Osteoblast (primary cell): Measurements from ENCODE around the gene XG. TPM values are rescaled to one million over a fixed set of nuclear protein-coding genes. Genes with fewer than 3 reads are reported as not detected.
A peak's percentile ranks its signal among the peaks of the same experiment; 100 is the strongest.
"Not testable (repeated sequence)": the region's sequence is repeated elsewhere in the genome, so short reads cannot be mapped to it uniquely, and the experiment has no call there.

ENCODE experiments used
- DNase-seq: peaks from one replicate; pipeline ENCODE4 v3.0.0; 2011; ENCODE audit warnings: low spot score, mixed read lengths; ENCODE audit not compliant: insufficient read length; ENCODE audit errors: missing footprints
- H2AFZ ChIP-seq: 2 replicates; pipeline ENCODE4 v1.6.0; 2011; ENCODE audit warnings: mild to moderate bottlenecking, low read length
- H3K27ac ChIP-seq: 2 replicates; pipeline ENCODE4 v1.5.1; 2011; ENCODE audit warnings: mild to moderate bottlenecking, low read depth, low read length, moderate library complexity
- H3K27me3 ChIP-seq: 2 replicates; pipeline ENCODE4 v1.6.0; 2012; ENCODE audit warnings: mild to moderate bottlenecking, control low read depth, inconsistent platforms, low read length, moderate library complexity; ENCODE audit not compliant: insufficient read depth
- H3K36me3 ChIP-seq: 2 replicates; pipeline ENCODE4 v1.5.1; 2011; ENCODE audit warnings: mild to moderate bottlenecking, low read length, control low read depth, moderate library complexity; ENCODE audit not compliant: insufficient read depth
- H3K4me1 ChIP-seq: 2 replicates; pipeline ENCODE4 v1.5.1; 2011; ENCODE audit warnings: mild to moderate bottlenecking, low read length, control low read depth, moderate library complexity; ENCODE audit not compliant: insufficient read depth
- H3K4me2 ChIP-seq: 2 replicates; pipeline ENCODE4 v1.6.0; 2011; ENCODE audit warnings: mild to moderate bottlenecking, low read length; ENCODE audit not compliant: insufficient read depth
- H3K4me3 ChIP-seq: fragments of 200-600 bp; sonication (generic); 3 replicates; pipeline ENCODE4 v1.5.1; 2012; ENCODE audit warnings: mild to moderate bottlenecking, low read length, inconsistent platforms; ENCODE audit not compliant: insufficient read depth
- H3K79me2 ChIP-seq: 2 replicates; pipeline ENCODE4 v1.6.0; 2012; ENCODE audit warnings: mild to moderate bottlenecking, low read length, control low read depth, inconsistent platforms; ENCODE audit not compliant: insufficient read depth
- H3K9me3 ChIP-seq: 2 replicates; pipeline ENCODE4 v1.5.1; 2011; ENCODE audit warnings: low read depth, low read length, control low read depth
- H4K20me1 ChIP-seq: 2 replicates; pipeline ENCODE4 v1.6.0; 2012; ENCODE audit warnings: mild to moderate bottlenecking, low read length, control low read depth; ENCODE audit not compliant: insufficient read depth
- total RNA-seq: library from RNA; depleted of rRNA; stranded (reverse); fragments of >200 nt; gene quantifications from 2 replicates; pipeline ENCODE4 v1.2.3, GENCODE V29; 2012
- TF ChIP-seq, protein P1 (sequence below): IDR thresholded peaks from 2 replicates; pipeline ENCODE4 v1.5.1; 2011; ENCODE audit warnings: mild to moderate bottlenecking, low read depth, low read length, moderate library complexity; ENCODE audit errors: extremely low read depth

Gene XG
- total RNA-seq, 1 donor, result 4.0 TPM

DNA sequence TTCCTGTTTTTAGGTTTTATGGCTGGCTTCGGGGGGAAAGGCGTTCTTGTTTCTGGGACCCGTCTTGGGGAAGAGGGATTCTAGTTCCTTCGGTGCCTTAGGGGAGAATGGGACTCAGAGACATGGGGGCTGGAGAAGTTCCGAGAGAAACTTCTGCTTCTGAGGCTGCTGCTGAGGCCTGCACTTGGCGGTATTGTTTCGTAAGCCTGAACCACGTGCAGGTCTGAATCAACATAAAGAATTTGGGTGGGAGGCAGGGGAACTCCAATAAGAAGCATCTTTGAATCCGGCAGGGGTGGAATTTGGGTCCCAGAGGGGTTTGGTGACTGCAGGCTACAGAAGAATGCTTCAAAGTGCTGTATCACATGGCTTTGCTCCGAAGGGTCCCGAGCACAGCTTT, 15.1 kb downstream of the XG start:
- peak; percentile 37 for DNase-seq
- Histone ChIP-seq H3K27ac (no peak overlapping the region), H3K36me3 (no peaks in the 10 kb centered on the region)

DNA sequence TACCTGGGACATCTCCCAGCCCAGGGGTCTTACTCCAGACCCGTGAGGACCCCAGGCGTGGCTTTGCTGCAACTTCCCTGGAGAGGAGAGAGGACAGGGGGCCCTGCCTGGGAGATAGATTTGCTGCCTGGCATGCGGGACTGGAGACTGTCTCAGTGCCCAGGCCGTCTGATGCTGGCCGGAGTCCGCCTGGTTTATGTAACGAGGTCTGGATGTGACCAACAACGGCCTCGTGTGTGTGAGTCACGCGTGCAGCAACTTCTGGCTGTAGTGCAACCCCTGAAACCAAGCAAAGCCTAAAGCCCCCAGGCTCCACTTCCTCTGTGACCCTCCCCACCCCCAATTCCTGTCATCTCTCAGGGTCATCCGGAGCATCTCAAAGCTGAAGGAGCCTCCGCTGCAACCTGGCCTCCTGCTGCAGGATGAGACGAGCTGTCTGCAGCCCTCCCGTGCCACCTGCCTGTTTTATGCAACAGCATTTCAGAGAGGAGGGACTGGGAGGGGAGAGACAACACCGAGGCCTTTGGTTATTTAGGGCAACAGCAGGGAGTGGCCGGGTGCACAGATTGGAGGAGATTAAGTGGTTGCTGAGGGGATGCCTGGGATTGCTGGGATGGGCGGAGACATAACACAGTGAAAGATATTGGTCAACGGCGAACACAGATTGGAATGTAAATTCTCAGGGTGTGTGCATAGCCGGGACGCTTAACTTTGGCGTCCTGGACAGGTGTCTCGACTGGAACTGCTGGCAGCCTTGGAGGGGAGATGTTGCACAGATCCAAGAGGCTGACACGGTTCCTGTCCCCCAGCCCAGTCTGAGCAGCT, 16.0 kb downstream of the XG start:
- Histone ChIP-seq H3K9me3 (no peaks in the 10 kb centered on the region), H3K27ac (no peak overlapping the region), H3K4me1 (no peaks in the 10 kb centered on the region), H4K20me1 (no peaks in the 10 kb centered on the region), H3K36me3 (no peaks in the 10 kb centered on the region), H3K4me3 (no peak overlapping the region), H3K79me2 (no peaks in the 10 kb centered on the region), H2AFZ (no peak overlapping the region), H3K4me2 (no peak overlapping the region), H3K27me3 (peaks cover 2% of the 10 kb centered on the region)
- DNase-seq, result peak; percentile 81
- TF ChIP-seq, protein P1, sequence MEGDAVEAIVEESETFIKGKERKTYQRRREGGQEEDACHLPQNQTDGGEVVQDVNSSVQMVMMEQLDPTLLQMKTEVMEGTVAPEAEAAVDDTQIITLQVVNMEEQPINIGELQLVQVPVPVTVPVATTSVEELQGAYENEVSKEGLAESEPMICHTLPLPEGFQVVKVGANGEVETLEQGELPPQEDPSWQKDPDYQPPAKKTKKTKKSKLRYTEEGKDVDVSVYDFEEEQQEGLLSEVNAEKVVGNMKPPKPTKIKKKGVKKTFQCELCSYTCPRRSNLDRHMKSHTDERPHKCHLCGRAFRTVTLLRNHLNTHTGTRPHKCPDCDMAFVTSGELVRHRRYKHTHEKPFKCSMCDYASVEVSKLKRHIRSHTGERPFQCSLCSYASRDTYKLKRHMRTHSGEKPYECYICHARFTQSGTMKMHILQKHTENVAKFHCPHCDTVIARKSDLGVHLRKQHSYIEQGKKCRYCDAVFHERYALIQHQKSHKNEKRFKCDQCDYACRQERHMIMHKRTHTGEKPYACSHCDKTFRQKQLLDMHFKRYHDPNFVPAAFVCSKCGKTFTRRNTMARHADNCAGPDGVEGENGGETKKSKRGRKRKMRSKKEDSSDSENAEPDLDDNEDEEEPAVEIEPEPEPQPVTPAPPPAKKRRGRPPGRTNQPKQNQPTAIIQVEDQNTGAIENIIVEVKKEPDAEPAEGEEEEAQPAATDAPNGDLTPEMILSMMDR, result no peak

More for the DNA sequence above, 15.1 kb downstream of the XG start:
- Histone ChIP-seq H2AFZ (no peak overlapping the region), H3K4me2 (no peak overlapping the region), H3K79me2 (no peaks in the 10 kb centered on the region), H3K27me3 (peaks cover 2% of the 10 kb centered on the region), H3K4me3 (no peak overlapping the region), H3K4me1 (no peaks in the 10 kb centered on the region), H4K20me1 (no peaks in the 10 kb centered on the region), H3K9me3 (no peaks in the 10 kb centered on the region)
- TF ChIP-seq, protein P1, result no peak

DNA sequence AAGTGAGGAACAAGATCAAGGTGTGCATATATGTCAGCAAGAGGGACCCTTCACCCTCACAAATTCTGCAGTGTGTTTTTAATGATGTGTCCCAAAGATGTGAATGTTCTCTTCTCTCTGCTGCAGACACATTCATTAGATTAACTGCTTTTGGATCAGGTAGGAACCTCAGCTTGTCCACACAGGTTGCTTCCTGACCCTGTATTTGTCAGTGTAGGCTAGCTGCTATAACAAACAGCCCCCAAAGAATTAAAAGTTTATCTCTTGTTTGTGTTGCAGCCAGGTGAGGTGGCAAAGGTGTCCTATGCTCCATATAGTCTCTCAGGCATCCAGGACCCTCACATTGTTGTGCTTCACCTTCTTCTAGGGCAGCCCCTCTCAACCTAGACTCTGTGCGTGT, 17.8 kb downstream of the XG start:
- Histone ChIP-seq H3K4me2 (no peak overlapping the region), H4K20me1 (no peaks in the 10 kb centered on the region), H3K79me2 (no peaks in the 10 kb centered on the region), H3K27ac (no peak overlapping the region), H3K9me3 (peaks cover 2% of the 10 kb centered on the region), H3K4me3 (no peak overlapping the region), H3K27me3 (peaks cover 2% of the 10 kb centered on the region), H3K36me3 (no peaks in the 10 kb centered on the region), H2AFZ (no peak overlapping the region), H3K4me1 (no peaks in the 10 kb centered on the region)
- TF ChIP-seq, protein P1, result no peak
- DNase-seq, result no peak

DNA sequence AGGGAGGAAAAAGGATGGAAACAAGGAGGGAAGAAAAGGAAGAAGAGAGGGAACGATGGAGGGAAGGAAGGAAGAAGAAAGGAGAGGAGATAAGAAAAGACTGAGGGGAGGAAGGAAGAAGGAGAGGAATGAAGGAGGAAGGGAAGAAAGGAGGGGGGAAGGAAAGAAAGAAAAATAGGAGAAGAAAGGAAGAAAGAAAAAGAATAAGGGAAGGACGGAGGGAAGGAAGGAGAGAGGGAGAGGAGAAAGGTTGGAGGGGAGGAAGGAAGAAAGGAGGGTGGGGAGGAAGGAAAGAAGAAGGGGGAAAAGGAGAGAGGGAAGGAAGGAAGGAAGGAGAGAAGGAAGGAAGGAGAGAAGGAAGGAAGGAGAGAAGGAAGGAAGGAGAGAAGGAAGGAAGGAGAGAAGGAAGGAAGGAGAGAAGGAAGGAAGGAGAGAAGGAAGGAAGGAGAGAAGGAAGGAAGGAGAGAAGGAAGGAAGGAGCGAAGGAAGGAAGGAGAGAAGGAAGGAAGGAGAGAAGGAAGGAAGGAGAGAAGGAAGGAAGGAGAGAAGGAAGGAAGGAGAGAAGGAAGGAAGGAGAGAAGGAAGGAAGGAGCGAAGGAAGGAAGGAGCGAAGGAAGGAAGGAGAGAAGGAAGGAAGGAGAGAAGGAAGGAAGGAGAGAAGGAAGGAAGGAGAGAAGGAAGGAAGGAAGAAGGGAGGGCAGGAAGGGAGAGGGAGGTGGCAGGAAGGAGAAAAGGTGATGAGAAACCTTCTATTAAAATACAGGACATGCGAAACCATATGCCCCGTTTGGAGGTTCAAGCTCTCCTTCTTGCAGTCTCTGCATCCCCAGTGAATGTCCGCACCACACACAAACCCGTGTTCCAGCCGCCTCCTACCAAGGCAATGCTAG, 21.6 kb downstream of the XG start:
- H3K9me3 ChIP-seq, H4K20me1 ChIP-seq: not testable (repeated sequence)

More for the DNA sequence above, 21.6 kb downstream of the XG start:
- H2AFZ ChIP-seq, H3K4me1 ChIP-seq, DNase-seq, H3K27me3 ChIP-seq, H3K4me2 ChIP-seq, H3K79me2 ChIP-seq, H3K27ac ChIP-seq, H3K36me3 ChIP-seq, H3K4me3 ChIP-seq: not testable (repeated sequence)
